ENCODE results near the gene CBR3.
A peak's percentile ranks its signal among the peaks of the same experiment; 100 is the strongest.

CBR3 gene

DNA sequence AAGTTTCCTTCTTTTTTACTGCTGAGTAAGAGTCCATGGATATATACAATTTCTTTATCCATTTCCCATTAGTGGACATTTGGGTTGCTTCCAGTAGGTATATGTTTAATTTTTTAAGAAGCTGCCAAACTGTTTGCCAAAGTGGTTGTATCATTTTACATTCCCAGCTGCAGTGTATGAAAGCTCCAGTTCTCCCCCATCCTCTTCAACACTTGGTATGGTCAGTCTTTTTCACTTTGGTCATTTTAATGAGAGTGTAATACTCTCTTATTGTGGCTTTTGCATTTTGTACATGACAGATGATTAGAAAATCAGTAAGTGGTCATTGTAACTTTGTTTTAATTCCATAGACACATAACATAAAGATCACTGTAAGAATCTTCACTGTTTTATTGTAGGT is 44.3 kb downstream of the CBR3 start:
- H3K9me3 ChIP-seq (ENCODE audit: control insufficient read depth, insufficient read depth, low read length) = no peaks in the 10 kb centered on the region
- H3K4me3 ChIP-seq (ENCODE audit: low read depth, low read length) = no peak overlapping the region
- no peaks in the 10 kb centered on the region for H3K4me1 ChIP-seq (ENCODE audit: control insufficient read depth, insufficient read depth, low read length)
- H3K9ac ChIP-seq (ENCODE audit: low read depth, low read length) = no peak overlapping the region
- no peaks in the 10 kb centered on the region for H3K27me3 ChIP-seq (ENCODE audit: control insufficient read depth, insufficient read depth, low read length)
- peaks cover 3% of the 10 kb centered on the region for H3K36me3 ChIP-seq (ENCODE audit: control insufficient read depth, insufficient read depth, low read length)

DNA sequence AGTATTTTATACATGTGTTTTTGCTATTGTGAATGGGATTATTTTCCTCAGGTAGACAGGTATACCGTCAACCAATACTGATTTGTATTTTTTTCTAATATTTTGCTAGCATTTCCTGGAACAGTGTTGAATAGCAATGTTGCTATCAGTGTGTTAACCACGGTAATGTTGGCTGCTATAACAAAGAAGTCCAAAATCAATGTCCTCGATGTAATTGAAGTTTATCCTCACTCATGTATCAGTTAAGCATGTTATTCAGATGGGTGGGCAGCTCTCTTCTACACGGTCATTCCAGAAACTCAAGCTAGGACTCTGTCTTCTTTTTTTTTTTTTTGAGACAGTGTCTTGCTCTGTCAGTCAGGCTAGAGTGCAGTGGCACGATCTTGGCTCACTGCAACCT is 46.1 kb downstream of the CBR3 start:
- no peak overlapping the region for H3K4me3 ChIP-seq (ENCODE audit: low read depth, low read length)
- H3K9ac ChIP-seq (ENCODE audit: low read depth, low read length) = no peak overlapping the region
- H3K4me1 ChIP-seq (ENCODE audit: control insufficient read depth, insufficient read depth, low read length) = no peaks in the 10 kb centered on the region
- no peaks in the 10 kb centered on the region for H3K9me3 ChIP-seq (ENCODE audit: control insufficient read depth, insufficient read depth, low read length)
- H3K27me3 ChIP-seq (ENCODE audit: control insufficient read depth, insufficient read depth, low read length) = no peaks in the 10 kb centered on the region
- peaks cover 3% of the 10 kb centered on the region for H3K36me3 ChIP-seq (ENCODE audit: control insufficient read depth, insufficient read depth, low read length)

DNA sequence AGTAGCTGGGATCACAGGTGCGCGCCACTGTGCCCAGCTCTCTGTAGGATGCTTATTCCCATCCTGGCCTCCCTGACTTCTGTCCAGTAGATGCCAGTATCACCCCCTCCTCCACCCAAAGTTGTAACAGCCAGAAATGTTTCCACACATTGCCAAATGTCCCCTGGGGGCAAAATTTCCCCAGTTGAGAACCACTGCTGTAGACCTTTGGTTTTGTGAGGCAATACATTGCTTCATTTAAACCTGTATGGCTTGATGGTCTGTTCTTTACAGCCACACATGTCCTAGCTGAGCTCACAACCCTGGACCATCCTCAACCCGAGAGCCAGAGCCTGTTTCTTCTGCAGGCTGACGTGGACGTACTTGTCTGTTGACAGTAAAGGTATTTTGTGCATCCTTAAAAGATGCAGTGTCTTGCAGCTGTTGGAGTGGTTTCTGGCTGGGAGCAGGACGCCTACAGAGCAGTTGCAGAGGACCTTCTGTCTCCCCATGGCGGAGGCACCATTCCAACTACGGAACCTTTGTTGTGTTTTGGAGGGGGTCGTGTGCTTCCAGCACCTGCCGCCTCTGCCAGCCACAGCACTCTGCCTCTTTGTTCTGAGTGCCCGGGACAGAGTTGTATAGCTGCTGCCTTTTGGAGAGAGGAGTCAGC is 48.4 kb downstream of the CBR3 start:
- Histone ChIP-seq H3K27me3 (ENCODE audit: control insufficient read depth, insufficient read depth, low read length) (no peaks in the 10 kb centered on the region), H3K4me1 (ENCODE audit: control insufficient read depth, insufficient read depth, low read length) (no peaks in the 10 kb centered on the region), H3K9me3 (ENCODE audit: control insufficient read depth, insufficient read depth, low read length) (no peaks in the 10 kb centered on the region), H3K4me3 (ENCODE audit: low read depth, low read length) (no peak overlapping the region), H3K36me3 (ENCODE audit: control insufficient read depth, insufficient read depth, low read length) (peaks cover 3% of the 10 kb centered on the region), H3K9ac (ENCODE audit: low read depth, low read length) (no peak overlapping the region)

GRCh38 chr21:36184545-36184944 is 49.7 kb downstream of the CBR3 start:
- Histone ChIP-seq H3K27me3 (ENCODE audit: control insufficient read depth, insufficient read depth, low read length) (no peaks in the 10 kb centered on the region), H3K4me1 (ENCODE audit: control insufficient read depth, insufficient read depth, low read length) (no peaks in the 10 kb centered on the region), H3K36me3 (ENCODE audit: control insufficient read depth, insufficient read depth, low read length) (peaks cover 3% of the 10 kb centered on the region), H3K9me3 (ENCODE audit: control insufficient read depth, insufficient read depth, low read length) (no peaks in the 10 kb centered on the region), H3K4me3 (ENCODE audit: low read depth, low read length) (no peak overlapping the region), H3K9ac (ENCODE audit: low read depth, low read length) (no peak overlapping the region)

- Histone ChIP-seq H3K9ac (ENCODE audit: low read depth, low read length) (no peak overlapping the region), H3K4me1 (ENCODE audit: control insufficient read depth, insufficient read depth, low read length) (no peaks in the 10 kb centered on the region), H3K9me3 (ENCODE audit: control insufficient read depth, insufficient read depth, low read length) (no peaks in the 10 kb centered on the region), H3K36me3 (ENCODE audit: control insufficient read depth, insufficient read depth, low read length) (peaks cover 3% of the 10 kb centered on the region), H3K27me3 (ENCODE audit: control insufficient read depth, insufficient read depth, low read length) (no peaks in the 10 kb centered on the region), H3K4me3 (ENCODE audit: low read depth, low read length) (no peak overlapping the region)
These were observed 50.6 kb downstream of the CBR3 start for GRCh38 chr21:36185523-36185922.

DNA sequence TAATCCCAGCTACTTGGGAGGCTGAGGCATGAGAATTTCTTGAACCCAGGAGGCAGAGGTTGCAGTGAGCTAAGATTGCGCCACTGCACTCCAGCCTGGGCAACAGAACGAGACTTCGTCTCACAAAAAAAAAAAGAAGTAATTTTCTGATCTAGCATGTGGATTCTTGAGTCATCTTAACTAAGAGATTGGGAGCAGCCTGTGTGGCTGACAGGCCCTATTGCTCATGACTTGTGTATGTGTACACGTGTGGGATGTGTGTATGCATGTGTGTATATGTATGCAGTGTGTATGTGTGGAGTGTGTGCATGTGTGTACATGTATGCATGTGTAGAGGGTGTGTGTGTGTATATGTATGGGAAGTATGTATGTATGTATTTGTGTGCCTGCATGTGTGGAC is 51.2 kb downstream of the CBR3 start:
- H3K36me3 ChIP-seq (ENCODE audit: control insufficient read depth, insufficient read depth, low read length) = peaks cover 3% of the 10 kb centered on the region
- no peaks in the 10 kb centered on the region for H3K4me1 ChIP-seq (ENCODE audit: control insufficient read depth, insufficient read depth, low read length)
- H3K9ac ChIP-seq (ENCODE audit: low read depth, low read length) = no peak overlapping the region
- H3K27me3 ChIP-seq (ENCODE audit: control insufficient read depth, insufficient read depth, low read length) = no peaks in the 10 kb centered on the region
- H3K9me3 ChIP-seq (ENCODE audit: control insufficient read depth, insufficient read depth, low read length) = no peaks in the 10 kb centered on the region
- no peak overlapping the region for H3K4me3 ChIP-seq (ENCODE audit: low read depth, low read length)

GRCh38 chr21:36186506-36187399 is 51.9 kb downstream of the CBR3 start:
- Histone ChIP-seq H3K27me3 (ENCODE audit: control insufficient read depth, insufficient read depth, low read length) (no peaks in the 10 kb centered on the region), H3K4me3 (ENCODE audit: low read depth, low read length) (no peak overlapping the region), H3K9ac (ENCODE audit: low read depth, low read length) (no peak overlapping the region), H3K9me3 (ENCODE audit: control insufficient read depth, insufficient read depth, low read length) (no peaks in the 10 kb centered on the region), H3K36me3 (ENCODE audit: control insufficient read depth, insufficient read depth, low read length) (peaks cover 3% of the 10 kb centered on the region), H3K4me1 (ENCODE audit: control insufficient read depth, insufficient read depth, low read length) (no peaks in the 10 kb centered on the region)

- Histone ChIP-seq H3K4me1 (ENCODE audit: control insufficient read depth, insufficient read depth, low read length) (no peaks in the 10 kb centered on the region), H3K9me3 (ENCODE audit: control insufficient read depth, insufficient read depth, low read length) (no peaks in the 10 kb centered on the region), H3K27me3 (ENCODE audit: control insufficient read depth, insufficient read depth, low read length) (no peaks in the 10 kb centered on the region), H3K36me3 (ENCODE audit: control insufficient read depth, insufficient read depth, low read length) (peaks cover 3% of the 10 kb centered on the region), H3K4me3 (ENCODE audit: low read depth, low read length) (no peak overlapping the region), H3K9ac (ENCODE audit: low read depth, low read length) (no peak overlapping the region)
These were observed 53.3 kb downstream of the CBR3 start for GRCh38 chr21:36188081-36188681.

DNA sequence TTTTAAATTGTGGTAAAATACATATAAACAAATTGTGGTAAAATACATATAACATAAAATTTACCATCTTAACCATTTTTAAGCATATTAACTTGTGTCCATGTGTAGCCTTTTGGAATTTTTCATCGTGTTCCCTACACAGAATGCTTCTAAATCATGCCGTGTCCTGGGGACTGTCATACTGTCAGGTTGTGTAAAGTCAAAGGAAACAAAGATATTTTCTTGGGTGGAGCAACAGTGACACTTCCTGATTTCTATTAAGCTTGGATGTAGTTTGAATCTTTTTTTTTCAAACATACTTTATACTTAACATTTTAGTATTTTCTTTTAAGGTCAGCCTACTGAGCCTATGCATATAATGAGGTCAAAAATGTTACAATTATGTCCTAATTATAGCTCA is 54.1 kb downstream of the CBR3 start:
- H3K4me3 ChIP-seq (ENCODE audit: low read depth, low read length) = no peak overlapping the region
- no peaks in the 10 kb centered on the region for H3K27me3 ChIP-seq (ENCODE audit: control insufficient read depth, insufficient read depth, low read length)
- H3K4me1 ChIP-seq (ENCODE audit: control insufficient read depth, insufficient read depth, low read length) = no peaks in the 10 kb centered on the region
- no peaks in the 10 kb centered on the region for H3K36me3 ChIP-seq (ENCODE audit: control insufficient read depth, insufficient read depth, low read length)
- no peaks in the 10 kb centered on the region for H3K9me3 ChIP-seq (ENCODE audit: control insufficient read depth, insufficient read depth, low read length)
- no peak overlapping the region for H3K9ac ChIP-seq (ENCODE audit: low read depth, low read length)

DNA sequence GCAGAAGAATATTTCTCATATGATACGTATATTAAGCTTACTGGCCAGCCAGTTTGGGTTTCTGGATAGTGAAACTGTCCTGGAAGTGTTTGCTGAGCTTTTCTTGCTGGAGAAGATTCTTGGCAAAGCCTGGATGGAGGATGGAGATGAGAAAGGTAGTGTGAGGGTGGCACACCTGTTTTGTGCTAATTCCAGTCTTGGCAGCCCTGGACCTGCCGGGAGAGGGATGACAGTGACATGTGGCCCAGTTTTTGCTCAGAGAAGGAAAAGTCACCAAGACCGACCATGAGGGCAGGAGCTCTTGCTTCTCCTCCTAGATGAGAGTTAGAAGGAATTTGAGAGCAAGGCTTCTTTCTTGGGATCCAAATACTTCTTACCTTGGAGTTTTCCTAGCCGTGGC is 55.9 kb downstream of the CBR3 start:
- H3K4me3 ChIP-seq (ENCODE audit: low read depth, low read length) = no peak overlapping the region
- no peaks in the 10 kb centered on the region for H3K27me3 ChIP-seq (ENCODE audit: control insufficient read depth, insufficient read depth, low read length)
- no peaks in the 10 kb centered on the region for H3K36me3 ChIP-seq (ENCODE audit: control insufficient read depth, insufficient read depth, low read length)
- H3K9me3 ChIP-seq (ENCODE audit: control insufficient read depth, insufficient read depth, low read length) = no peaks in the 10 kb centered on the region
- no peaks in the 10 kb centered on the region for H3K4me1 ChIP-seq (ENCODE audit: control insufficient read depth, insufficient read depth, low read length)
- no peak overlapping the region for H3K9ac ChIP-seq (ENCODE audit: low read depth, low read length)

- Histone ChIP-seq H3K27me3 (ENCODE audit: control insufficient read depth, insufficient read depth, low read length) (no peaks in the 10 kb centered on the region), H3K36me3 (ENCODE audit: control insufficient read depth, insufficient read depth, low read length) (no peaks in the 10 kb centered on the region), H3K4me1 (ENCODE audit: control insufficient read depth, insufficient read depth, low read length) (no peaks in the 10 kb centered on the region), H3K9me3 (ENCODE audit: control insufficient read depth, insufficient read depth, low read length) (no peaks in the 10 kb centered on the region), H3K9ac (ENCODE audit: low read depth, low read length) (no peak overlapping the region), H3K4me3 (ENCODE audit: low read depth, low read length) (no peak overlapping the region)
These were observed 58.3 kb downstream of the CBR3 start for GRCh38 chr21:36193200-36193599.

DNA sequence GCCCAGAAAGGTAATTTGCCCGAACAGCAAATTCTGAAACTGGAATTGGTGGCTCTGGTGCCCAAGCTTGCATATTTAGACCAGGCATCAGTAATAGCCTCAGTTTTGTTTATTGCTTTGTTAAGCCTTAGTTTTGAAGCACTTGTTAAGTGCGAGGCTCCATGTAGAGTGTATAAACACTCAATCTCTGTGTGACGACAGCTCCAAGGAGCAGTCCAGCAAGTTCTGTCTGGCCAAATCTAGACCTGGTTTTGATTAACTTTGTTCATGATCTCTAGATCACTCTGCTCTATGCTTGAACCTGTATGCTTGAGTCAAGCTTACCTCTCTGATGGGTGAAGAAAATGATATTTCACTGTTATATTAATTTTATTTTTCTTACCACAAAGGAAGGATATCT is 59.1 kb downstream of the CBR3 start:
- no peaks in the 10 kb centered on the region for H3K4me1 ChIP-seq (ENCODE audit: control insufficient read depth, insufficient read depth, low read length)
- H3K27me3 ChIP-seq (ENCODE audit: control insufficient read depth, insufficient read depth, low read length) = no peaks in the 10 kb centered on the region
- no peaks in the 10 kb centered on the region for H3K9me3 ChIP-seq (ENCODE audit: control insufficient read depth, insufficient read depth, low read length)
- H3K36me3 ChIP-seq (ENCODE audit: control insufficient read depth, insufficient read depth, low read length) = no peaks in the 10 kb centered on the region
- peak overlapping the region; percentile 32 for H3K9ac ChIP-seq (ENCODE audit: low read depth, low read length)
- no peak overlapping the region for H3K4me3 ChIP-seq (ENCODE audit: low read depth, low read length)
